ENCODE measurements around the gene TCIRG1. TPM values are rescaled to one million over a fixed set of nuclear protein-coding genes. Genes with fewer than 3 reads are reported as not detected.
A peak's percentile ranks its signal among the peaks of the same experiment; 100 is the strongest.

Gene TCIRG1
- total and polyA plus RNA-seq, 2 of the 13 experiments (the other 11 are each of a cell fraction or from before 2014, with no cell fraction given), result 48.0 to 69.6 TPM

DNA sequence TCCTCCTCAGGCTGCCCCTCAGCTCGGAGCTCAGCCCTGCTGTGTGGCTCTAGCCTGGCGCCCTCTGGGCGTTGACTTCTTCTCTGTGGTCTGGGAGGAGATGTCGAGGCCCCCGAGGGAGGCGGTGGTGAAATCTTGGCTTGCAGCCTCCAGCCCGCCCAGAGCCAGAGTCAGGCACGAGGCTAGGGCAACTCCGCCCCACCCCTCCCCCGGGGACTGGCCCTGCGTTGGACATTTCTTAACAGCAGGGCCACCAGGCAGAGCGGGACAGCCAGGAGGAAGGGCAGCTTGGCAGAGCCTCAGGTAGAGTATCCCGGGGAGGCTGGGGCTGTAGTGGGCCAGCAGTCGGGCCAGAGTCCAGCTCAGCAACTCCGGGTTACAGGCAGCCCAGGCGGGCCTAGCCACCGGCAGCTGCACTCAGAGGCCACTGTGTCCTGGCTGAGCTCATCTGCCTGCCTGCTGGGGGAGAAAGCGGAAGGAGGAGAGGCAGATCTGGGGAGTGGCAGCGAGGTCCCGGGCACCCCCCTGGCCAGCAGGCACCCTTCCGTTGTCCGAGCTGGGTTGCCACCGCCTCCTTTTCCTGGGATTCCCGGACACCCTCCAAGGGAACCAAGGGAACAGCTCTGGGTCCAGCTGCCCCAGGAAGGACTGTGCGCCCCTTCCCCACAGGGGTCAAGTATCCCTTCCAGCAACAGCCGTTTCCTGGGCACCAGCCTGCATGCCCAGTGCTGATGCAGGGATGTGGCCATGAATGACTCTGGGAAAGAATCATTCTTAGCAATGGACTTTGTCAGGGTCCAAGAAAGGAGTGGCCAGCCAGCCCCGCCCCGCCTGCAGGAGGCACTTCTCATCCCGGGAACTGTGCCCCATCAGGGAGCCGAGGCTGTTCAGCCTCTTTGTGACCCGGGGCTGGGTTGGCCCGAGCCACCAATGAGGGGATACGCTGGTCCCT, 28.5 kb upstream of the TCIRG1 start, which contains the start of gene ALDH3B1 (continued):
- TF ChIP-seq ZNF318 (CRISPR knock-in tag; IDR thresholded peaks at IDR 0.05) (no peak), POLR2AphosphoS5 (IDR thresholded peaks at IDR 0.05; ENCODE audit: low read depth, low read length) (no peak; the same call in 1 of the 2 replicates), ZNF143 (CRISPR knock-in tag; IDR thresholded peaks at IDR 0.05) (no peak; the same call in 1 of the 2 replicates), ZNF766 (CRISPR knock-in tag; IDR thresholded peaks at IDR 0.05; ENCODE audit: borderline replicate concordance) (peak; percentile 22; the same call in 1 of the 2 replicates), GZF1 (CRISPR knock-in tag; IDR thresholded peaks at IDR 0.05) (peak; percentile 69; the same call in 1 of the 2 replicates), KDM2A (CRISPR knock-in tag; IDR thresholded peaks at IDR 0.05; ENCODE audit: borderline replicate concordance, low read depth) (peak; percentile 65; the same call in 1 of the 2 replicates), TEF (CRISPR knock-in tag; IDR thresholded peaks at IDR 0.05) (no peak), NAIF1 (CRISPR knock-in tag; IDR thresholded peaks at IDR 0.05; ENCODE audit: borderline replicate concordance) (no peak), MIXL1 (CRISPR knock-in tag; IDR thresholded peaks at IDR 0.05) (no peak), FOXA3 (CRISPR knock-in tag; IDR thresholded peaks at IDR 0.05) (no peak), ARID2 (CRISPR knock-in tag; IDR thresholded peaks at IDR 0.05; ENCODE audit: borderline replicate concordance) (0 out of 2 replicates have a peak, but pooled peaks have one; percentile 13), KAT2B (IDR thresholded peaks at IDR 0.05; ENCODE audit: borderline replicate concordance, low read depth, low read length) (no peak)
- TF ChIP-seq, protein P1, sequence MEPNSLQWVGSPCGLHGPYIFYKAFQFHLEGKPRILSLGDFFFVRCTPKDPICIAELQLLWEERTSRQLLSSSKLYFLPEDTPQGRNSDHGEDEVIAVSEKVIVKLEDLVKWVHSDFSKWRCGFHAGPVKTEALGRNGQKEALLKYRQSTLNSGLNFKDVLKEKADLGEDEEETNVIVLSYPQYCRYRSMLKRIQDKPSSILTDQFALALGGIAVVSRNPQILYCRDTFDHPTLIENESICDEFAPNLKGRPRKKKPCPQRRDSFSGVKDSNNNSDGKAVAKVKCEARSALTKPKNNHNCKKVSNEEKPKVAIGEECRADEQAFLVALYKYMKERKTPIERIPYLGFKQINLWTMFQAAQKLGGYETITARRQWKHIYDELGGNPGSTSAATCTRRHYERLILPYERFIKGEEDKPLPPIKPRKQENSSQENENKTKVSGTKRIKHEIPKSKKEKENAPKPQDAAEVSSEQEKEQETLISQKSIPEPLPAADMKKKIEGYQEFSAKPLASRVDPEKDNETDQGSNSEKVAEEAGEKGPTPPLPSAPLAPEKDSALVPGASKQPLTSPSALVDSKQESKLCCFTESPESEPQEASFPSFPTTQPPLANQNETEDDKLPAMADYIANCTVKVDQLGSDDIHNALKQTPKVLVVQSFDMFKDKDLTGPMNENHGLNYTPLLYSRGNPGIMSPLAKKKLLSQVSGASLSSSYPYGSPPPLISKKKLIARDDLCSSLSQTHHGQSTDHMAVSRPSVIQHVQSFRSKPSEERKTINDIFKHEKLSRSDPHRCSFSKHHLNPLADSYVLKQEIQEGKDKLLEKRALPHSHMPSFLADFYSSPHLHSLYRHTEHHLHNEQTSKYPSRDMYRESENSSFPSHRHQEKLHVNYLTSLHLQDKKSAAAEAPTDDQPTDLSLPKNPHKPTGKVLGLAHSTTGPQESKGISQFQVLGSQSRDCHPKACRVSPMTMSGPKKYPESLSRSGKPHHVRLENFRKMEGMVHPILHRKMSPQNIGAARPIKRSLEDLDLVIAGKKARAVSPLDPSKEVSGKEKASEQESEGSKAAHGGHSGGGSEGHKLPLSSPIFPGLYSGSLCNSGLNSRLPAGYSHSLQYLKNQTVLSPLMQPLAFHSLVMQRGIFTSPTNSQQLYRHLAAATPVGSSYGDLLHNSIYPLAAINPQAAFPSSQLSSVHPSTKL (CRISPR knock-in tag; IDR thresholded peaks at IDR 0.05), result no peak; the same call in 1 of the 2 replicates
- TF ChIP-seq, protein P2, sequence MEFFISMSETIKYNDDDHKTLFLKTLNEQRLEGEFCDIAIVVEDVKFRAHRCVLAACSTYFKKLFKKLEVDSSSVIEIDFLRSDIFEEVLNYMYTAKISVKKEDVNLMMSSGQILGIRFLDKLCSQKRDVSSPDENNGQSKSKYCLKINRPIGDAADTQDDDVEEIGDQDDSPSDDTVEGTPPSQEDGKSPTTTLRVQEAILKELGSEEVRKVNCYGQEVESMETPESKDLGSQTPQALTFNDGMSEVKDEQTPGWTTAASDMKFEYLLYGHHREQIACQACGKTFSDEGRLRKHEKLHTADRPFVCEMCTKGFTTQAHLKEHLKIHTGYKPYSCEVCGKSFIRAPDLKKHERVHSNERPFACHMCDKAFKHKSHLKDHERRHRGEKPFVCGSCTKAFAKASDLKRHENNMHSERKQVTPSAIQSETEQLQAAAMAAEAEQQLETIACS (CRISPR knock-in tag; IDR thresholded peaks at IDR 0.05), result no peak; the same call in 1 of the 2 replicates

All from HepG2 (cell line).